CD14-positive monocyte (primary cell): ENCODE results near the gene CHRDL2. TPM values are rescaled to one million over a fixed set of nuclear protein-coding genes. Genes with fewer than 3 reads are reported as not detected.

Experiments used
- DNase-seq, 3 donors: peaks; one replicate each; pipeline ENCODE4 v3.0.0-alpha.2; 2011 to 2022
- H2AFZ ChIP-seq: 2 replicates; pipeline ENCODE4 v1.6.0; 2012; ENCODE audit warnings: mild to moderate bottlenecking, low read depth, low read length, inconsistent platforms; ENCODE audit not compliant: insufficient read depth, poor library complexity, severe bottlenecking
- H3K27ac ChIP-seq, 2 donors: 1 replicate in 1 of 2; 2 replicates in 1 of 2; pipeline ENCODE4 v1.5.1; 2012 to 2013; ENCODE audit warnings: low read length in 2 of 2, control low read depth in 1 of 2, inconsistent platforms in 1 of 2, low read depth in 1 of 2, mild to moderate bottlenecking in 1 of 2
- H3K27me3 ChIP-seq, 2 donors: one replicate each; pipeline versions ENCODE4 v1.6.0 to v1.6.1; 2011 to 2013; ENCODE audit warnings: low read length in 2 of 2; ENCODE audit not compliant: control insufficient read depth in 2 of 2, insufficient read depth in 2 of 2
- H3K36me3 ChIP-seq, 2 donors: replicated peaks in 1 of 2; 1 replicate in 1 of 2; 2 replicates in 1 of 2; pipeline versions ENCODE4 v1.5.1 to v1.6.1; 2012 to 2013; ENCODE audit warnings: low read length in 2 of 2, control low read depth in 1 of 2, inconsistent platforms in 1 of 2, mild to moderate bottlenecking in 1 of 2; ENCODE audit not compliant: insufficient read depth in 2 of 2, control insufficient read depth in 1 of 2
- H3K4me1 ChIP-seq, 2 donors: 1 replicate in 1 of 2; 2 replicates in 1 of 2; pipeline versions ENCODE4 v1.5.1 to v1.6.1; 2012 to 2013; ENCODE audit warnings: low read length in 2 of 2, control low read depth in 1 of 2, inconsistent platforms in 1 of 2, mild to moderate bottlenecking in 1 of 2, moderate library complexity in 1 of 2; ENCODE audit not compliant: insufficient read depth in 2 of 2, control insufficient read depth in 1 of 2
- H3K4me2 ChIP-seq: replicated peaks from 2 replicates; pipeline ENCODE3; 2012; ENCODE audit warnings: low read length, moderate library complexity, mild to moderate bottlenecking; ENCODE audit not compliant: poor library complexity, severe bottlenecking; ENCODE audit errors: extremely low read depth
- H3K4me3 ChIP-seq, 3 experiments: fragments of 200-600 bp in 1 of 3; sonication (generic) in 1 of 3; replicated peaks in 1 of 3; 1 replicate in 2 of 3; 2 replicates in 1 of 3; pipeline ENCODE4 v1.5.1; 2011 to 2013; ENCODE audit warnings: low read length in 3 of 3, mild to moderate bottlenecking in 3 of 3, control low read depth in 2 of 3, low read depth in 2 of 3, inconsistent platforms in 1 of 3, moderate library complexity in 1 of 3
- H3K79me2 ChIP-seq: 2 replicates; pipeline ENCODE4 v1.6.0; 2012; ENCODE audit warnings: mild to moderate bottlenecking, control low read depth, inconsistent platforms, low read length, moderate library complexity; ENCODE audit not compliant: insufficient read depth
- H3K9ac ChIP-seq: 2 replicates; pipeline ENCODE4 v1.6.0; 2017; ENCODE audit warnings: low read length, mild to moderate bottlenecking; ENCODE audit not compliant: insufficient read depth, poor library complexity, severe bottlenecking
- H3K9me3 ChIP-seq, 2 donors: replicated peaks in 1 of 2; 1 replicate in 1 of 2; 2 replicates in 1 of 2; pipeline versions ENCODE4 v1.5.1 to v1.6.1; 2012 to 2013; ENCODE audit warnings: low read length in 2 of 2, control low read depth in 1 of 2; ENCODE audit not compliant: control insufficient read depth in 1 of 2, insufficient read depth in 1 of 2
- H4K20me1 ChIP-seq: 2 replicates; pipeline ENCODE4 v1.6.0; 2012; ENCODE audit warnings: mild to moderate bottlenecking, low read length, control low read depth, moderate library complexity; ENCODE audit not compliant: insufficient read depth
- H3K27ac Mint-ChIP-seq, 7 donors: one replicate each; pipeline ENCODE4 v1.8.0; 2020; ENCODE audit warnings: mild to moderate bottlenecking in 7 of 7, mixed read lengths in 7 of 7, moderate library complexity in 6 of 7, inconsistent platforms in 2 of 7
- H3K27me3 Mint-ChIP-seq, 3 donors: one replicate each; pipeline ENCODE4 v1.8.0; 2021 to 2022; ENCODE audit warnings: low read depth in 3 of 3, mild to moderate bottlenecking in 3 of 3, mixed read lengths in 3 of 3, moderate library complexity in 3 of 3, inconsistent platforms in 1 of 3
- H3K36me3 Mint-ChIP-seq, 2 donors: one replicate each; pipeline ENCODE4 v1.8.0; 2020; ENCODE audit warnings: mixed read lengths in 2 of 2, inconsistent platforms in 1 of 2, mild to moderate bottlenecking in 1 of 2
- H3K4me1 Mint-ChIP-seq: one replicate; pipeline ENCODE4 v1.8.0; 2020; ENCODE audit warnings: mild to moderate bottlenecking, mixed read lengths
- H3K4me3 Mint-ChIP-seq, 2 donors: one replicate each; pipeline ENCODE4 v1.8.0; 2020; ENCODE audit warnings: mild to moderate bottlenecking in 2 of 2, mixed read lengths in 2 of 2, moderate library complexity in 1 of 2
- H3K9me3 Mint-ChIP-seq, 7 donors: one replicate each; pipeline ENCODE4 v1.8.0; 2020 to 2022; ENCODE audit warnings: mixed read lengths in 7 of 7, mild to moderate bottlenecking in 6 of 7, moderate library complexity in 6 of 7, inconsistent platforms in 2 of 7
- WGBS: methylation state at CpG from one replicate; pipeline ENCODE4 v1.1.5; 2013; ENCODE audit warnings: missing lambda C conversion rate; ENCODE audit not compliant: insufficient coverage; 5-methylcytosine and 5-hydroxymethylcytosine counted together
- intact Hi-C, 2 donors: fragments of 100-400 bp; cut with micrococcal nuclease; formaldehyde crosslinking; loops; one replicate each; pipeline versions ENCODE4 v1.15.0 to v1.15.1; 2023
- polyA plus RNA-seq, 3 donors: library from polyadenylated mRNA; depleted of rRNA in 1 of 3; unstranded in 2 of 3; stranded (reverse) in 1 of 3; fragments of 300-500 nt in 2 of 3; fragments of >200 nt in 1 of 3; fragmentation: Illumina TruSeq in 2 of 3; gene quantifications; 1 replicate in 2 of 3; 2 replicates in 1 of 3; pipeline ENCODE4 v1.2.3, GENCODE V29; 2012 to 2021
- TF ChIP-seq, protein P1 (sequence below): fragments of 200-600 bp; IDR thresholded peaks from one replicate; pipeline ENCODE4 v1.8.0; 2022; ENCODE audit warnings: antibody characterized with exemption, mild to moderate bottlenecking

The CHRDL2 gene
- polyA plus RNA-seq, 3 donors: not detected

GRCh38 chr11:74766905-74767304 lies 35.7 kb upstream of the CHRDL2 start:
- Histone ChIP-seq H3K27ac (no peak overlapping the region), H3K9ac (no peak overlapping the region), H3K4me2 (no peak overlapping the region), H3K4me3 (no peak overlapping the region), H3K36me3 (peaks cover 0 to 18% of the 10 kb centered on the region in 2 donors), H3K27me3 (no peaks in the 10 kb centered on the region), H3K4me1 (peaks cover 9 to 12% of the 10 kb centered on the region in 2 donors), H4K20me1 (peaks cover 93% of the 10 kb centered on the region), H3K9me3 (no peaks in the 10 kb centered on the region), H3K79me2 (peaks cover 80% of the 10 kb centered on the region), H2AFZ (no peak overlapping the region)
- TF ChIP-seq, protein P1, sequence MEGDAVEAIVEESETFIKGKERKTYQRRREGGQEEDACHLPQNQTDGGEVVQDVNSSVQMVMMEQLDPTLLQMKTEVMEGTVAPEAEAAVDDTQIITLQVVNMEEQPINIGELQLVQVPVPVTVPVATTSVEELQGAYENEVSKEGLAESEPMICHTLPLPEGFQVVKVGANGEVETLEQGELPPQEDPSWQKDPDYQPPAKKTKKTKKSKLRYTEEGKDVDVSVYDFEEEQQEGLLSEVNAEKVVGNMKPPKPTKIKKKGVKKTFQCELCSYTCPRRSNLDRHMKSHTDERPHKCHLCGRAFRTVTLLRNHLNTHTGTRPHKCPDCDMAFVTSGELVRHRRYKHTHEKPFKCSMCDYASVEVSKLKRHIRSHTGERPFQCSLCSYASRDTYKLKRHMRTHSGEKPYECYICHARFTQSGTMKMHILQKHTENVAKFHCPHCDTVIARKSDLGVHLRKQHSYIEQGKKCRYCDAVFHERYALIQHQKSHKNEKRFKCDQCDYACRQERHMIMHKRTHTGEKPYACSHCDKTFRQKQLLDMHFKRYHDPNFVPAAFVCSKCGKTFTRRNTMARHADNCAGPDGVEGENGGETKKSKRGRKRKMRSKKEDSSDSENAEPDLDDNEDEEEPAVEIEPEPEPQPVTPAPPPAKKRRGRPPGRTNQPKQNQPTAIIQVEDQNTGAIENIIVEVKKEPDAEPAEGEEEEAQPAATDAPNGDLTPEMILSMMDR: no peak
- no peak for DNase-seq
- peaks cover 20 to 32% of the 10 kb centered on the region in 2 donors for H3K36me3 Mint-ChIP-seq
- H3K4me1 Mint-ChIP-seq: peaks cover 16% of the 10 kb centered on the region
- no peak overlapping the region for H3K27ac Mint-ChIP-seq
- WGBS: no CpG with 5 or more reads among the region's 1 CpG
- H3K4me3 Mint-ChIP-seq: no peak overlapping the region
- intact Hi-C loops: no loop called here
- H3K9me3 Mint-ChIP-seq: peaks cover 0 to 2% (median 0%) of the 10 kb centered on the region in 7 donors
- no peaks in the 10 kb centered on the region for H3K27me3 Mint-ChIP-seq

GRCh38 chr11:74756571-74756970 lies 25.3 kb upstream of the CHRDL2 start:
- intact Hi-C loops: no loop called here
- Mint-ChIP-seq H3K36me3 (peaks cover 0 to 6% of the 10 kb centered on the region in 2 donors), H3K27me3 (no peaks in the 10 kb centered on the region), H3K27ac (no peak overlapping the region), H3K4me3 (no peak overlapping the region), H3K4me1 (peaks cover 31% of the 10 kb centered on the region), H3K9me3 (peaks cover 1 to 7% (median 5%) of the 10 kb centered on the region in 7 donors)
- H2AFZ ChIP-seq: no peak overlapping the region
- no peak overlapping the region for H3K4me2 ChIP-seq
- DNase-seq: no peak
- no peaks in the 10 kb centered on the region for H3K27me3 ChIP-seq
- no peaks in the 10 kb centered on the region for H3K9me3 ChIP-seq
- peaks cover 0 to 17% of the 10 kb centered on the region in 2 donors for H3K4me1 ChIP-seq
- TF ChIP-seq, protein P1: no peak
- H3K9ac ChIP-seq: no peak overlapping the region
- H3K79me2 ChIP-seq: peaks cover 52% of the 10 kb centered on the region
- H3K27ac ChIP-seq: no peak overlapping the region
- no peak overlapping the region for H3K4me3 ChIP-seq
- H3K36me3 ChIP-seq: no peaks in the 10 kb centered on the region
- WGBS: 100% methylated on average over 1 of the region's 1 CpG
- peaks cover 51% of the 10 kb centered on the region for H4K20me1 ChIP-seq
